ENCODE data around the gene LHFPL6. TPM values are rescaled to one million over a fixed set of nuclear protein-coding genes. Genes with fewer than 3 reads are reported as not detected.

The LHFPL6 gene
- total RNA-seq, 1 experiment from 2014 or later: 25.7 TPM

DNA sequence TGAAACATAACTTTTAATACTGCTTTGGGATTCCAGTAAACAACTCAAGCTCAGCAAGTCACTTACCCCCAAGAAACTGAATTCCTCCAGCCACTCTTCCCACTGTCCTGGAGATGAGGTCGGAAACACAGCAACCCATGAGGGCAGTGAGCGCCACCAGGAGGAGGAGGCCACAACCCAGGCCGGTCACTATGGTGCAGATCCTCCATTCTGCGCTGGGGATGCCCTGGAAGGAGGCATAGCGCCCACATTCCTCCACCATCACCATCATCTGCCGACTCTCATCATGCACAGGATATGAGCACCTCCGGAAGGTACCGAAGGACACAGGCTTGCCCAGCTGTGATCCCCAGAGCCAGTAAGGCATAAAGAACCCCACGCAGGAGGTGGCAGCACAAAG is 2.2 kb downstream of the LHFPL6 start:
- Histone ChIP-seq H3K27me3 (ENCODE audit: control insufficient read depth, insufficient read depth, low read length) (no peaks in the 10 kb centered on the region), H3K27ac (ENCODE audit: low read length) (peak overlapping the region; percentile 57; the same call in 1 of the 2 replicates), H3K4me1 (ENCODE audit: control insufficient read depth, insufficient read depth, low read length) (peaks cover 30% of the 10 kb centered on the region), H3K36me3 (ENCODE audit: control insufficient read depth, insufficient read depth, low read length) (no peaks in the 10 kb centered on the region), H3K9me3 (ENCODE audit: control insufficient read depth, insufficient read depth, low read depth, low read length) (no peaks in the 10 kb centered on the region), H3K4me3 (ENCODE audit: low read depth in 2 of 2, low read length in 2 of 2) (peak overlapping the region; percentile 24 to 76; a peak in 3 of 4 replicates)
- in situ Hi-C loops (cut with HindIII; ENCODE audit: low pct_unique_long_range_greater_than_20kb, low sequenced_read_pairs): no loop called here
- DNase-seq (ENCODE audit: low read depth, low spot score) (no peak), ATAC-seq (peak; percentile 66)
- TF ChIP-seq, protein P1, sequence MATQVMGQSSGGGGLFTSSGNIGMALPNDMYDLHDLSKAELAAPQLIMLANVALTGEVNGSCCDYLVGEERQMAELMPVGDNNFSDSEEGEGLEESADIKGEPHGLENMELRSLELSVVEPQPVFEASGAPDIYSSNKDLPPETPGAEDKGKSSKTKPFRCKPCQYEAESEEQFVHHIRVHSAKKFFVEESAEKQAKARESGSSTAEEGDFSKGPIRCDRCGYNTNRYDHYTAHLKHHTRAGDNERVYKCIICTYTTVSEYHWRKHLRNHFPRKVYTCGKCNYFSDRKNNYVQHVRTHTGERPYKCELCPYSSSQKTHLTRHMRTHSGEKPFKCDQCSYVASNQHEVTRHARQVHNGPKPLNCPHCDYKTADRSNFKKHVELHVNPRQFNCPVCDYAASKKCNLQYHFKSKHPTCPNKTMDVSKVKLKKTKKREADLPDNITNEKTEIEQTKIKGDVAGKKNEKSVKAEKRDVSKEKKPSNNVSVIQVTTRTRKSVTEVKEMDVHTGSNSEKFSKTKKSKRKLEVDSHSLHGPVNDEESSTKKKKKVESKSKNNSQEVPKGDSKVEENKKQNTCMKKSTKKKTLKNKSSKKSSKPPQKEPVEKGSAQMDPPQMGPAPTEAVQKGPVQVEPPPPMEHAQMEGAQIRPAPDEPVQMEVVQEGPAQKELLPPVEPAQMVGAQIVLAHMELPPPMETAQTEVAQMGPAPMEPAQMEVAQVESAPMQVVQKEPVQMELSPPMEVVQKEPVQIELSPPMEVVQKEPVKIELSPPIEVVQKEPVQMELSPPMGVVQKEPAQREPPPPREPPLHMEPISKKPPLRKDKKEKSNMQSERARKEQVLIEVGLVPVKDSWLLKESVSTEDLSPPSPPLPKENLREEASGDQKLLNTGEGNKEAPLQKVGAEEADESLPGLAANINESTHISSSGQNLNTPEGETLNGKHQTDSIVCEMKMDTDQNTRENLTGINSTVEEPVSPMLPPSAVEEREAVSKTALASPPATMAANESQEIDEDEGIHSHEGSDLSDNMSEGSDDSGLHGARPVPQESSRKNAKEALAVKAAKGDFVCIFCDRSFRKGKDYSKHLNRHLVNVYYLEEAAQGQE (IDR thresholded peaks at IDR 0.05; ENCODE audit: insufficient read depth in 1 of 2, low read depth in 2 of 2, low read length in 1 of 2): no peak
- TF ChIP-seq POLR2AphosphoS5 (IDR thresholded peaks at IDR 0.05; ENCODE audit: low read depth, low read length) (no peak), SIN3A (IDR thresholded peaks at IDR 0.05; ENCODE audit: borderline replicate concordance, insufficient read depth, low read depth, low read length) (no peak)
- TF ChIP-seq, protein P2, sequence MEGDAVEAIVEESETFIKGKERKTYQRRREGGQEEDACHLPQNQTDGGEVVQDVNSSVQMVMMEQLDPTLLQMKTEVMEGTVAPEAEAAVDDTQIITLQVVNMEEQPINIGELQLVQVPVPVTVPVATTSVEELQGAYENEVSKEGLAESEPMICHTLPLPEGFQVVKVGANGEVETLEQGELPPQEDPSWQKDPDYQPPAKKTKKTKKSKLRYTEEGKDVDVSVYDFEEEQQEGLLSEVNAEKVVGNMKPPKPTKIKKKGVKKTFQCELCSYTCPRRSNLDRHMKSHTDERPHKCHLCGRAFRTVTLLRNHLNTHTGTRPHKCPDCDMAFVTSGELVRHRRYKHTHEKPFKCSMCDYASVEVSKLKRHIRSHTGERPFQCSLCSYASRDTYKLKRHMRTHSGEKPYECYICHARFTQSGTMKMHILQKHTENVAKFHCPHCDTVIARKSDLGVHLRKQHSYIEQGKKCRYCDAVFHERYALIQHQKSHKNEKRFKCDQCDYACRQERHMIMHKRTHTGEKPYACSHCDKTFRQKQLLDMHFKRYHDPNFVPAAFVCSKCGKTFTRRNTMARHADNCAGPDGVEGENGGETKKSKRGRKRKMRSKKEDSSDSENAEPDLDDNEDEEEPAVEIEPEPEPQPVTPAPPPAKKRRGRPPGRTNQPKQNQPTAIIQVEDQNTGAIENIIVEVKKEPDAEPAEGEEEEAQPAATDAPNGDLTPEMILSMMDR (IDR thresholded peaks at IDR 0.05): peak; percentile 67
- CTCF ChIA-PET: interaction anchor here (0.6 kb wide), 1 partner anchor 185 kb away, joined by 4 read pairs; no protein-coding TSS in a partner anchor
- POLR2A ChIA-PET: no interaction called here
- intact Hi-C loops (cut with micrococcal nuclease; ENCODE audit: unreplicated experiment): loop anchor here (10.0 kb wide), 1 partner anchor 96 kb away; no protein-coding TSS in a partner anchor
- no TSS peak for BruUV-seq (replicated peaks)

DNA sequence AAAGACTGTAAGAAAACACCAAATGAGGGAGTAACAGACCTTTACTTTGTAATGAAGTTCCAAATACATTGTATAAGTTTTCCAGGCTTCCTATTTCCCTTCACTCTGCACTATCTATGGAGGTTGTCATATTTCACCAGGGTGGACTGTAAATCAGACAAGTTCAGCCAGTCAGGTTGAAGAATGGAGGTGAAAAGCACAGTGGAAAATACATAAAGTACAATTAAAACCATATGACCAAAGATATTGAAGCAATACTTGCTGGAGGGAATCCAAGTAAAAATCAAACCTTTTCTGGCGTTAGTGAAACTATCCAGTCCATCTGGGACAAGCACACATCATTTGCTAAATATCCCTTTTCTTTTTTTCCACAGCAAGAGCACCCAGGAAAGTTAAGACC is 3.2 kb downstream of the LHFPL6 start:
- in situ Hi-C loops (cut with HindIII; ENCODE audit: low pct_unique_long_range_greater_than_20kb, low sequenced_read_pairs): no loop called here
- Histone ChIP-seq H3K27me3 (ENCODE audit: control insufficient read depth, insufficient read depth, low read length) (no peaks in the 10 kb centered on the region), H3K27ac (ENCODE audit: low read length) (peak overlapping the region; percentile 48; the same call in 1 of the 2 replicates), H3K36me3 (ENCODE audit: control insufficient read depth, insufficient read depth, low read length) (no peaks in the 10 kb centered on the region), H3K4me3 (ENCODE audit: low read depth in 2 of 2, low read length in 2 of 2) (peak overlapping the region in 1 of 2 experiments; percentile 5; a peak in 1 of 4 replicates), H3K4me1 (ENCODE audit: control insufficient read depth, insufficient read depth, low read length) (peaks cover 30% of the 10 kb centered on the region), H3K9me3 (ENCODE audit: control insufficient read depth, insufficient read depth, low read depth, low read length) (no peaks in the 10 kb centered on the region)
- TF ChIP-seq POLR2AphosphoS5 (IDR thresholded peaks at IDR 0.05; ENCODE audit: low read depth, low read length): no peak
- TF ChIP-seq SIN3A (IDR thresholded peaks at IDR 0.05; ENCODE audit: borderline replicate concordance, insufficient read depth, low read depth, low read length): no peak
- no peak for TF ChIP-seq TCF7L2 (IDR thresholded peaks at IDR 0.05; ENCODE audit: low read depth, low read length)
- TF ChIP-seq, protein P1 (IDR thresholded peaks at IDR 0.05; ENCODE audit: insufficient read depth in 1 of 2, low read depth in 2 of 2, low read length in 1 of 2): no peak
- TF ChIP-seq, protein P2 (IDR thresholded peaks at IDR 0.05): no peak
- ATAC-seq (no peak), DNase-seq (ENCODE audit: low read depth, low spot score) (no peak)
- CTCF ChIA-PET: interaction anchor here (0.6 kb wide), 1 partner anchor 11 kb away, joined by 3 read pairs; no protein-coding TSS in a partner anchor
- intact Hi-C loops (cut with micrococcal nuclease; ENCODE audit: unreplicated experiment): loop anchor here (10.0 kb wide), 1 partner anchor 95 kb away; no protein-coding TSS in a partner anchor
- POLR2A ChIA-PET: no interaction called here
- BruUV-seq (replicated peaks): TSS peak; percentile 42

Data from Panc1 (cell line).